NCI-H1436 (cell line): Measurements from ENCODE around the gene PRR16.
"Not testable (repeated sequence)": the region's sequence is repeated elsewhere in the genome, so short reads cannot be mapped to it uniquely, and the experiment has no call there.

ENCODE experiments used
- DNase-seq: peaks from one replicate; lab custom pipeline; 2025; lab: John Stamatoyannopoulos, UW

The PRR16 gene

DNA sequence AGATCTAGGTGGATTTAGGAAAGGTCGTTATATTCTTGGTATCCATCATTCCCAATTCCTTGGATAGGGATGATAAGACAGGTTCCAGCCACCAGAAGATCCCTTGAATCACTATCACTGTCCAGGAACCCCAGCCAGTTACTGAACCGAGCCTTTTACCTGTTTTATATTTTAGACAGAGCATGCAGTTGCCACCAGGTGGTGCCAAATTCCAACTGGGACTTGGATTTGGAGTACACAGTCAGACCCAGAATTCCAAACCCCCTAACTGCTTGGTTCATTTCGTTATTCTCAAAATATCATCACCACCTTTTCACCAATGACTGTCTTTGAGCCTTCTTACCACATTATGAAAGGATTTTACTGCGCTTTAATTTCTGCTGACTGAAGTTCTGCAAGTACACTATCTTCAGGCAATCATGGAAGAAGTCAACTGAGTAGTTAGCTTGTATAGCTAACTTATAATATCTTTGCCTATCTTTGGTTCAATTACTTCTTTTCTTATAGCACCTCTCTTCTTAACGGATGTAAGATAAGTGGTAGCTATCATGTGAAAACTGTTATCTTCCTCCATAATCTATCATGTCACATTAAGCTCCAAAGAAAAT, 191.8 kb downstream of the PRR16 start:
- no peak for DNase-seq

DNA sequence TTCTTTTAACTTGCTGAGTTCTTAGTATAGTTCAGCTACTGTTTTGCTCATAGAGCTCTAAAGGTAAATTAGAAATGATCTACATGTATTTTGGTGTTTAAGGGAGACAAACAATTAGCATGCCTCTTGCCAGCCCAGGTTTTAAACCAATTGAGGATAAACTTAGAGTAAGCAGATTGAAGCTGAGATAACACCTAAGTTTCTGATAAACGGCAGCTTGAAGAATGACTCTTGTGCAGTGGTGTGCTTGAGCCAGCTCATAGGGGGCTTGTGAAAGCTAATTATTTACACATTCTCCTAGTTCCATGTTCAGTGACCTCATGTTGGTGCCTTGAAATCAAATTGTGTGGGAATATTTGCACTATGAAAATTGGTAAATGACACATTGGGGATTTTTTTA, 193.0 kb downstream of the PRR16 start:
- DNase-seq = no peak

- DNase-seq = no peak
Measured at GRCh38 chr5:120677481-120677880, 213.4 kb downstream of the PRR16 start.

- no peak for DNase-seq
Measured at GRCh38 chr5:120678279-120678678, 214.2 kb downstream of the PRR16 start.

DNA sequence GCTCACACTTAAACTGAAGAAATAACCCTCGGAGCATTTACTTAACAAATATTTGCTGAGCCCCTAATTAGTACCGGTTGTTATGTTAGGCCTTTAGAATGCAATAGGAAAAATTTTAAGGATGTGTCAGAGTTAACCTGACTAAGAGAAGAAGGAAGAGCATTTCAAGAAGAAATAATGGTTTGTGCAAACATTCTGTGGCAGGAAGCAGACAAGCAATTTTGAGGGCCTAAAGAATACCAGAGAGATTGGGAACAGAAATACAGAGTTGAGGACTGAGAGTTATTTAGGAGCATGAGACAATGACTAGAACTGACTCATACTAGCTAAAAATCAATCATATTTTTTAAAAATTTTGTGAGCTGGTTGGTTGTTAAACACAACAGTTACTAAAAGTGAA, 218.8 kb downstream of the PRR16 start:
- DNase-seq = no peak

- no peak for DNase-seq
Measured at GRCh38 chr5:120683580-120683979, 219.5 kb downstream of the PRR16 start.

DNA sequence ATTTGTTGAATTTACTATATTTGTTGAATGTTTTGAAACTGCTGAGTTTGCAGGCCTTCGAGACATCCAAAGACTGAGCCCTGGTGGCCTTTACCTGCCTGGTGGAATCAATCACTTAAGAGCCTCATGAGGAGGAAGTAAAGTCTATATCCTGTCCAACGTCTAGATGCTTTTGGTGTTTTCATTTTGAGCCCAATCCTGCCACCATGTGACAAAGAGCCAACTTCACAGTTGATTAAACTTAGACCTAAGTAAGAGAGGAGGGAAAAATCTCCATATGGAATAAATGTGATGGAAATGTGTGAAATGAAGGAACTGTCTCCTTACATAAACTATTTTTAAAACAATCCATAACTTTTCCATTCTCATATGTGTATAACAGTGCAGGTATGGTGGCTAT, 220.1 kb downstream of the PRR16 start:
- no peak for DNase-seq

GRCh38 chr5:120684749-120685415, 220.8 kb downstream of the PRR16 start:
- DNase-seq = no peak

DNA sequence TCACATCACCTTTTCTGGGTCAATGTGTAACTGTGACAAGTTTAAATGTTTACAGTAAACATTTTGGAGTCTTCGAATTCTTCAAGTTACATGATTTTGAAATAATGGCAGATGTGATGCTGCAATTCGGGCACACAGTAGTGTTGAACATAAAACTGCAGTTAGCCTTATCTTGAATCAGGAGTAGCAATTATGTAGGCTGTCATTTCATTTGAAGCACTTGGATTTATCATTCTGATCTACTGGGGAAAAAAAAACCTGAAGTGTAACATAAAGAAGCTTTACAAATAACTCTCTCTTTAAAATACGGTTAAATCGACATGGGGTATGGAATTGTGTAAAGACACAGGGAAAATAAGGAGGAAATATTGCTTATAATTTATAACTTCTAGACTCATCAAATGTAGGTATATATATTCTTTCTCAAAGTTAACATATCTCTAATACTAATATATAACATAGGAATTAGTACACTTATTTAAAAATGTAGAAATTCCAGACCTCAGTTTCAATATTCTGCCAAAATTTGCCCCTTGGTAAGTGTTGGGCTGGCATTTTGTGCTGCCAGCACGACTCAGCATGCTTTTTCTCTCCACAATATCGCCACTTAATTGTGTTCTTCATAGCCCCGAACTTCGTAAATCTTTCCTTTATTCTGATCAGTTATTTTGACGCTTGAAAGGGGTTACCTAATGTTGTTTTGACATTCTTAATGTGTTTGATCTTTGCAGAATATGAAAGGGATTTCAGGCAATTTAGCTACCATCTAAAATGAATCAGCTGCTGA, 226.7 kb downstream of the PRR16 start:
- DNase-seq = no peak

GRCh38 chr5:120692325-120692724, 228.2 kb downstream of the PRR16 start:
- no peak for DNase-seq

DNA sequence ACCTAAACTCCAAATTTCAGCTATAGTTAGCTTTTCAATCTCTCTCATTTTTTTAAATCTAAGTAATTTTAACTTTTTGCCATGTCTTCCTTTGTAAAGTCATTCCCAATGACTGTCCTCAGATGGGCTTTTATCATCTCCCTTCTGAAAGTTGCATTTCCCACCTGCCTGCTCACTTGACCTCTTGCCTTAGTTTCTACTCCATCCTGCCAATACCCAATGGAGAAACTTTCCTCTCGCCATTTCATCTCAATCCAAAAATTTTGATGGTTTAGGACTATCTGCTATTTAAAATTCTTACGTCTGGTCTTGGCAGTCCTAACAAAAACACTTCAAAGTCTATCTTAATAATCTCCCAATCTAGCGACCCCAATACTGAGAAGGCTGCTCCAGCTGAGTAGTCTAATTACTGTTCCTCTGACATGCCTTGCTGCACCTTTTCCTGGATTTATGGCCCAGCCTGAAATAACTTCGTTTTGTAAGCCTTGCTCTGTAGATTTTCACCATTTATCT, 231.3 kb downstream of the PRR16 start:
- no peak for DNase-seq

DNA sequence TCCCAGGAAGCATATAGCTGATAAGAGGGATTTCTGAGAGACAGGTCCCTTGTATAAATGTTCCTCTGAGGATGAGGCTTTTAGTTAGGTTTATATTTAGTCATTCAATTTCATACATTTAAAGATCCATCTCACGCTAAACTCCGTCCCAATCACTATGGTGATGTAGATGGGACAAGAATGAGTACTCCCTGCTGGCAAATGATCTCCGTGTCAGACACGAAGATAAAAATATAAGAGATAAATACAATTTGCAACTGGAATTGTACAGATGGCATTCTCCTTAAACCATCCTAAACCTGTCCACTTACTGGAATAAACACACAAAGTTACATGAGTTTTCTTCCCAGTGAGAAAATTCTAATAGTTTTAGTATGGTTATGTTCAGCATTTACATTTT, 233.0 kb downstream of the PRR16 start:
- no peak for DNase-seq

- not testable (repeated sequence) for DNase-seq
Measured at GRCh38 chr5:120697670-120698327, 233.7 kb downstream of the PRR16 start.

DNA sequence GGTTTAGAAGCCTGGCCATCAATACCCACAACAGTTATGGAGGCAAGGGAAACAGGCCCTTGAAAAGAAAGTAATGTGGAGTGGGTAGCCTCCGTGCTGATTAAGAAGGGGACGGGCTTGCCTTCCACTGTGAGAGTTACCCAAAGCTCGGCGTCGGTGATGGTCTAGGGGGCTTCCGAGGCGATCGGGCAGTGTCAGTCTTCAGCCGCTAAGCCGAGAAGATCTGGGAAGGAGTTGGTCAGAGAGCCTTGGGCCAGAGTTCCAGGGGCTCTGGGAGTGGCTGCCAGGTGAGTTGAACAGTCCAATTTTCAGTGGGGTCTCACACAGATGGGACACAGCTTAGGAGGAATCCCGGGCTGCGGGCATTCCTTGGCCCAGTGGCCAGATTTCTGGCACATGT, 236.6 kb downstream of the PRR16 start:
- DNase-seq = not testable (repeated sequence)

DNA sequence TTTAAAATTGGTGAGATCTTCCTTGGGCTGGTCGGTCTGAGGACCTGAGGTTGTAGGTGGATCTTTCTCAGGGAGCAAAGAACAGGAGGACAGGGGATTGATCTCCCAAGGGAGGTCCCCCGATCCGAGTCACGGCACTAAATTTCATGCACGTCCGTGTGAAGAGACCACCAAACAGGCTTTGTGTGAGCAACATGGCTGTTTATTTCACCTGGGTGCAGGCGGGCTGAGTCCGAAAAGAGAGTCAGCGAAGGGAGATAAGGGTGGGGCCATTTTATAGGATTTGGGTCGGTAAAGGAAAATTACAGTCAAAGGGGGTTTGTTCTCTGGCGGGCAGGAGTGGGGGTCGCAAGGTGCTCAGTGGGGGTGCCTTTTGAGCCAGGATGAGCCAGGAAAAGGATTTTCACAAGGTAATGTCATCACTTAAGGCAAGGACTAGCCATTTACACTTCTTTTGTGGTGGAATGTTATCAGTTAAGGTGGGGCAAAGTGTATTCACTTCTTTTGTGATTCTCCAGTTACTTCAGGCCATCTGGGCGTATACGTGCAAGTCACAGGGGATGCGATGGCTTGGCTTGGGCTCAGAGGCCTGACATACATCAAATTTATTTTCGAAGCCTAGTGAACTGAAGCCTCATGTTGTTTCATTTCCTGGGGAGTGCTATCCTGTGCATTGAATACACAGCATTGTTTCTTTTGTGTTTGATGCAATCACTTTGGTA, 238.9 kb downstream of the PRR16 start:
- DNase-seq = not testable (repeated sequence)

DNA sequence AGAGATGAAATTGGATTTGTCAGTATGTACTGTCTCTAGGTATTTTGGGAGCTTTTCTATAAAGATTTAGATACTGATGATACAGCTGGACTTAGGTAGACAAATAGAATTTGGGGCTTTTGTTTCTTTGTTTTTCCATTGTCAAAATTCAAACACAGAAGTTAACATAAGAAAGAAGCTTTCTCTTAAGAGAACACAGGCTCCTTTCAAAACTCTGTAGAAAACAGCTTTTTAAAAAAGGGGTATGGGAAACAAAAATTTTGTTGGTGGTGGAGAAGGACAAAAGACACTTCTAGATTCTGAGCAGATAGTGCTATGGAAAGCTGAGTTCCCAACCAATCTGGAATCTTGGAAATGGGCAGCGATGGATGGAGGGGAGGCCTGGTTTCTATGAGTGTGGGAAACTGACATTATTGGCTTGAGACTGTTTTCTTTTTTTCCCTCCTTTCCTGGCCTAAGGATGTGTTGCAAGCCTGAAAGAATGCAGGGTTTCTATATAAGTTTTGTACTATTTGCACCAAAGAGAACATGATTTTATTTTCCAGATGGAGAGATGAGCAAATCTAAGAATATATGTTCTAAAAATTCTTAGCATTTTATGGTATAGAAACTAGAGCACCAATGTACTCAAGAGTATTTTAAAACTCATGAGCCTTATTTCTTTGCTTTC, 240.0 kb downstream of the PRR16 start:
- no peak for DNase-seq

GRCh38 chr5:120706877-120707276, 242.8 kb downstream of the PRR16 start:
- no peak for DNase-seq

DNA sequence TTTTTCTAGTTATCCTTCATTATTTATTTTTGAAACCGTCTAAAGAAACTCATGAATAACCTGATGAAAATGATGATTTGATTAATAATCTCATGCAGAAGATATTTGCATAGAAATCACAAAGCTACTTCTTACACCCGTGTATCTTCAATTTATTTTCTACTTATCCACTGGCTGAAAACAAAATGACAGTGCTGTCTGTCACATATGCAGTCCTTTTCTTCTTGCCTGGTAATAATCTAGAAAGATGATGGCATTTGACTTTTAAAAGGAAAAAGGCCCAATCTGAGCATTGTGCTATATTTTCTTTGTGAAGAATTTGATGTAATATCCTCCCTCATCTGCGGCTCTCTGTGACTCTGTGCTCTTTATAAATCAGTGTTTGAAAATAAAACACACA, 253.3 kb downstream of the PRR16 start:
- DNase-seq = no peak

DNA sequence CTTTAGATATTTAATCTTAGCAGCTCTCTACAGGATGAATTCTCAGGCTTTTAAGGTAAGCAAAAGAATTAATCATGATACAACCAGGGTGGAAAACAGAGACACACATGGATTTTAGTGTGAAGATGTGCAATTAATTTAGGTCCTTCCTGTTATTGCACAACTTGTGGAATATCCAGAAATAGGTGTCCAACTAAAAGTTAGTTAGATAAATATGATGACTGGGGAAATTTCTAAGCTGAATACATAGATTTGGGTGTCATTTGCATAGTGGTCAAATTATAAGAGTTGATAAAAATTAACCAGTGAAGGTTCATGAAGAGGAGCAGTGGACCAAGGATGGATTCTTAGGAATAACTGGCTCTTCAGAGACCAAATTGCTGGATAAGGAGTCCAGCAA, 266.1 kb downstream of the PRR16 start:
- no peak for DNase-seq

- no peak for DNase-seq
Measured at GRCh38 chr5:120734033-120734432, 269.9 kb downstream of the PRR16 start.

GRCh38 chr5:120735076-120735475, 271.0 kb downstream of the PRR16 start:
- DNase-seq = no peak
